Measurements from ENCODE around the gene PSMC3.

The PSMC3 gene

GRCh38 chr11:47376525-47377371 lies 49.5 kb downstream of the PSMC3 start:
- Histone ChIP-seq H3K4me3 (IDR thresholded peaks at IDR 0.05; ENCODE audit: insufficient read depth, low read depth, low read length) (no peak overlapping the region), H3K4me2 (no peak overlapping the region), H2AFZ (ENCODE audit: low read depth) (no peak overlapping the region), H3K27me3 (ENCODE audit: insufficient read depth, low read depth) (no peaks in the 10 kb centered on the region), H4K20me1 (ENCODE audit: insufficient read depth) (no peaks in the 10 kb centered on the region), H3K79me2 (ENCODE audit: insufficient read depth, low read depth) (no peaks in the 10 kb centered on the region), H3K9ac (no peak overlapping the region), H3K27ac (no peak overlapping the region), H3K36me3 (ENCODE audit: insufficient read depth) (no peaks in the 10 kb centered on the region), H3K4me1 (ENCODE audit: low read depth, poor library complexity, severe bottlenecking) (peaks cover 4% of the 10 kb centered on the region)
- TF ChIP-seq, protein P1, sequence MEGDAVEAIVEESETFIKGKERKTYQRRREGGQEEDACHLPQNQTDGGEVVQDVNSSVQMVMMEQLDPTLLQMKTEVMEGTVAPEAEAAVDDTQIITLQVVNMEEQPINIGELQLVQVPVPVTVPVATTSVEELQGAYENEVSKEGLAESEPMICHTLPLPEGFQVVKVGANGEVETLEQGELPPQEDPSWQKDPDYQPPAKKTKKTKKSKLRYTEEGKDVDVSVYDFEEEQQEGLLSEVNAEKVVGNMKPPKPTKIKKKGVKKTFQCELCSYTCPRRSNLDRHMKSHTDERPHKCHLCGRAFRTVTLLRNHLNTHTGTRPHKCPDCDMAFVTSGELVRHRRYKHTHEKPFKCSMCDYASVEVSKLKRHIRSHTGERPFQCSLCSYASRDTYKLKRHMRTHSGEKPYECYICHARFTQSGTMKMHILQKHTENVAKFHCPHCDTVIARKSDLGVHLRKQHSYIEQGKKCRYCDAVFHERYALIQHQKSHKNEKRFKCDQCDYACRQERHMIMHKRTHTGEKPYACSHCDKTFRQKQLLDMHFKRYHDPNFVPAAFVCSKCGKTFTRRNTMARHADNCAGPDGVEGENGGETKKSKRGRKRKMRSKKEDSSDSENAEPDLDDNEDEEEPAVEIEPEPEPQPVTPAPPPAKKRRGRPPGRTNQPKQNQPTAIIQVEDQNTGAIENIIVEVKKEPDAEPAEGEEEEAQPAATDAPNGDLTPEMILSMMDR (conservative IDR thresholded peaks at IDR 0.05; ENCODE audit: low read depth, low read length): no peak

DNA sequence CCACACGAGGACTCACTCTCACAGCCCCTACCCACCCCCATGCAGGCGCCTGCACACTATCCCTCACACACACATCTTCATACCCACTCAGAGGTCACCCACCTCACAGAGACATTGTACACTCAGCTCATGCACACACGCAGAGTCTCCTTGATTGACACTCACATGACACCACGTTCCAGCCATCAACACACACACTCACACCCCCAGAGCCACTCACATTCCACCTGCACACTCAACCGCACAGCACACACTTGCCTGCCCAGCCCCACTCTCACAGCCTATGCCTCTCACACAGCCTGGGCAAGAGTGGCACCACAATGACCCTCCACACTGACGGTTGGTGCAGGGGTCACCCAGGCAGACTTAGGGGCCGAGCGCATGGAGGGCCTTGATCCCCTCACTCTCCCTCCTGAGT lies 50.1 kb downstream of the PSMC3 start:
- Histone ChIP-seq H3K4me2 (no peak overlapping the region), H3K36me3 (ENCODE audit: insufficient read depth) (no peaks in the 10 kb centered on the region), H3K27me3 (ENCODE audit: insufficient read depth, low read depth) (no peaks in the 10 kb centered on the region), H3K4me1 (ENCODE audit: low read depth, poor library complexity, severe bottlenecking) (peaks cover 4% of the 10 kb centered on the region), H3K79me2 (ENCODE audit: insufficient read depth, low read depth) (no peaks in the 10 kb centered on the region), H3K27ac (no peak overlapping the region), H3K4me3 (IDR thresholded peaks at IDR 0.05; ENCODE audit: insufficient read depth, low read depth, low read length) (no peak overlapping the region), H4K20me1 (ENCODE audit: insufficient read depth) (no peaks in the 10 kb centered on the region), H2AFZ (ENCODE audit: low read depth) (no peak overlapping the region), H3K9ac (no peak overlapping the region)
- TF ChIP-seq, protein P1 (conservative IDR thresholded peaks at IDR 0.05; ENCODE audit: low read depth, low read length): no peak

- H3K27ac ChIP-seq: no peak overlapping the region
- H3K79me2 ChIP-seq (ENCODE audit: insufficient read depth, low read depth): no peaks in the 10 kb centered on the region
- H3K36me3 ChIP-seq (ENCODE audit: insufficient read depth): no peaks in the 10 kb centered on the region
- H3K27me3 ChIP-seq (ENCODE audit: insufficient read depth, low read depth): no peaks in the 10 kb centered on the region
- H3K4me3 ChIP-seq (IDR thresholded peaks at IDR 0.05; ENCODE audit: insufficient read depth, low read depth, low read length): no peak overlapping the region
- H3K9ac ChIP-seq: no peak overlapping the region
- H2AFZ ChIP-seq (ENCODE audit: low read depth): no peak overlapping the region
- no peak overlapping the region for H3K4me2 ChIP-seq
- TF ChIP-seq, protein P1 (conservative IDR thresholded peaks at IDR 0.05; ENCODE audit: low read depth, low read length): no peak
- peaks cover 4% of the 10 kb centered on the region for H3K4me1 ChIP-seq (ENCODE audit: low read depth, poor library complexity, severe bottlenecking)
- H4K20me1 ChIP-seq (ENCODE audit: insufficient read depth): no peaks in the 10 kb centered on the region
Observed at GRCh38 chr11:47375546-47376085, 50.6 kb downstream of the PSMC3 start.

- no peak overlapping the region for H3K9ac ChIP-seq
- H3K4me1 ChIP-seq (ENCODE audit: low read depth, poor library complexity, severe bottlenecking): peaks cover 4% of the 10 kb centered on the region
- H2AFZ ChIP-seq (ENCODE audit: low read depth): no peak overlapping the region
- no peaks in the 10 kb centered on the region for H3K36me3 ChIP-seq (ENCODE audit: insufficient read depth)
- TF ChIP-seq, protein P1 (conservative IDR thresholded peaks at IDR 0.05; ENCODE audit: low read depth, low read length): no peak
- no peaks in the 10 kb centered on the region for H3K79me2 ChIP-seq (ENCODE audit: insufficient read depth, low read depth)
- H3K4me3 ChIP-seq (IDR thresholded peaks at IDR 0.05; ENCODE audit: insufficient read depth, low read depth, low read length): no peak overlapping the region
- H3K4me2 ChIP-seq: no peak overlapping the region
- no peaks in the 10 kb centered on the region for H4K20me1 ChIP-seq (ENCODE audit: insufficient read depth)
- H3K27me3 ChIP-seq (ENCODE audit: insufficient read depth, low read depth): no peaks in the 10 kb centered on the region
- no peak overlapping the region for H3K27ac ChIP-seq
Observed at GRCh38 chr11:47375020-47375419, 51.2 kb downstream of the PSMC3 start.

All from KMS-11 (cell line).